ENCODE measurements around the gene NIPA2.

The NIPA2 gene

DNA sequence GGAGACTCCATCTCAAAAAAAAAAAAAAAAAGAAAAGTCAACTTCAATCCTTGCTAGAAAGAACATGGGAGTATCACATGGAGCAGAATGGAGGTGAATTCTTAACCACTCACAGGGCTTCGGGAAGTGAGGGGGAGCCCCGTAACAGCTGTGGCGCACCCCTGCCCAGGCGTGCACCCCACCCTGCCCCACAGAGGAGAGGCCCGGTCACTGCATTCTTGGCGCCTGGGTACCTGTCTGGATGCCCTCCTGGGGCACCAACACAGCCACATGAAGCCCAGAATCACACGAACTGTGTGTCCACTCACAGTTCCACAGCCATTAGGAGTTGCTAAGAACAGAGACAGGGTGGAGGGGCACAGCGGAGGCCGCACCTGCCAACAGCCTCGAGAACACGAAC is 51.8 kb downstream of the NIPA2 start:
- no peak for DNase-seq (ENCODE audit: extremely low spot score)
- POLR2A ChIA-PET, result no interaction called here
- CTCF ChIA-PET, result no interaction called here
- TF ChIP-seq SP1 (IDR thresholded peaks at IDR 0.05) (no peak), NFRKB (IDR thresholded peaks at IDR 0.05) (no peak), ELF4 (IDR thresholded peaks at IDR 0.05) (no peak), ARNT (IDR thresholded peaks at IDR 0.05) (no peak), FOXK2 (IDR thresholded peaks at IDR 0.05) (no peak), BHLHE40 (IDR thresholded peaks at IDR 0.05; ENCODE audit: borderline replicate concordance) (no peak), FOXA1 (IDR thresholded peaks at IDR 0.05) (no peak), SUZ12 (IDR thresholded peaks at IDR 0.05) (no peak), CTBP1 (IDR thresholded peaks at IDR 0.05; ENCODE audit: borderline replicate concordance) (no peak), HDGF (IDR thresholded peaks at IDR 0.05; ENCODE audit: borderline replicate concordance) (no peak), TARDBP (IDR thresholded peaks at IDR 0.05) (no peak), L3MBTL2 (conservative IDR thresholded peaks at IDR 0.05) (no peak), FOXM1 (IDR thresholded peaks at IDR 0.05; ENCODE audit: borderline replicate concordance) (no peak), ZNF384 (IDR thresholded peaks at IDR 0.05) (no peak), LEF1 (IDR thresholded peaks at IDR 0.05; ENCODE audit: borderline replicate concordance) (no peak)
- TF ChIP-seq, protein P1, sequence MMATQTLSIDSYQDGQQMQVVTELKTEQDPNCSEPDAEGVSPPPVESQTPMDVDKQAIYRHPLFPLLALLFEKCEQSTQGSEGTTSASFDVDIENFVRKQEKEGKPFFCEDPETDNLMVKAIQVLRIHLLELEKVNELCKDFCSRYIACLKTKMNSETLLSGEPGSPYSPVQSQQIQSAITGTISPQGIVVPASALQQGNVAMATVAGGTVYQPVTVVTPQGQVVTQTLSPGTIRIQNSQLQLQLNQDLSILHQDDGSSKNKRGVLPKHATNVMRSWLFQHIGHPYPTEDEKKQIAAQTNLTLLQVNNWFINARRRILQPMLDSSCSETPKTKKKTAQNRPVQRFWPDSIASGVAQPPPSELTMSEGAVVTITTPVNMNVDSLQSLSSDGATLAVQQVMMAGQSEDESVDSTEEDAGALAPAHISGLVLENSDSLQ (IDR thresholded peaks at IDR 0.05), result no peak

DNA sequence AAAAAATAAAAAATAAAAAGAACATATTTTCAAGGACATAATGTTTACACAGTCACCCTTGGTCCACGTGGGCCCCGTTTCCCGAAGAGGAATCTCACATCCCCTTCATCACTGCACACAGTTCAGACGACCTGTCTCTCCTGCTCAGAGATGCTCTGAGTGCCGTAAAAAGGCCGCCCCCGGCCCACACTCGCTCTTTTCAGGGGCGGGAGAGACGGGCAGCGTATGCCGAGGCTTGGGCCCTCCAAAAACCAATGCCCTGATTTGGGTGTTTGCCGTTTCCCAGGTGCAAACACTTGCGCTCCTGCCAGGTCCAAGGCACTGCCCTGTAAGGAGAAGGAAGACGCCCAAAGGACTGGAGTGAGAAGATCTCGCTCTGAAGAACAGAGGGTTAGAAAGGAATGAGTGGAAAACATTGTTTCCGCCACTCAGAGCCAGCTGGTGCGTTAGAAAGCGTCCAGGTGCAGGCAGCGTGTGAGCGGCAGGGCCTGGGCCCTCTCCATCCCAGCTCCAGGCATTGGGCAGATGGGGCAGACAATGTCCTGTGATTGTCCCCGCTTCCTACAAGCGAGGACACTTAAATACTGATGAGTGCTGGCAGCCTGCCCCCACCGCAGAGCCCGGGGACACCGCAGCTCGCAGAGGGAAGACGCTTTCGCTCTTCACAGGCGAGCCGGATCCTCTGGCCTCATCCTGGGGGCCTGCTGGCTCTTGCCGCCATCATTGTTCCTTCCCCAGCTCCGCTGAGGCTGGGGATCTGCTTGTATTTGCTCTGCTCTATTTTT is 53.2 kb downstream of the NIPA2 start:
- CTCF ChIA-PET, result no interaction called here
- POLR2A ChIA-PET, result no interaction called here
- TF ChIP-seq FOXA1 (IDR thresholded peaks at IDR 0.05) (no peak), LEF1 (IDR thresholded peaks at IDR 0.05; ENCODE audit: borderline replicate concordance) (no peak), FOXK2 (IDR thresholded peaks at IDR 0.05) (no peak), CTBP1 (IDR thresholded peaks at IDR 0.05; ENCODE audit: borderline replicate concordance) (no peak), HDGF (IDR thresholded peaks at IDR 0.05; ENCODE audit: borderline replicate concordance) (no peak)

DNA sequence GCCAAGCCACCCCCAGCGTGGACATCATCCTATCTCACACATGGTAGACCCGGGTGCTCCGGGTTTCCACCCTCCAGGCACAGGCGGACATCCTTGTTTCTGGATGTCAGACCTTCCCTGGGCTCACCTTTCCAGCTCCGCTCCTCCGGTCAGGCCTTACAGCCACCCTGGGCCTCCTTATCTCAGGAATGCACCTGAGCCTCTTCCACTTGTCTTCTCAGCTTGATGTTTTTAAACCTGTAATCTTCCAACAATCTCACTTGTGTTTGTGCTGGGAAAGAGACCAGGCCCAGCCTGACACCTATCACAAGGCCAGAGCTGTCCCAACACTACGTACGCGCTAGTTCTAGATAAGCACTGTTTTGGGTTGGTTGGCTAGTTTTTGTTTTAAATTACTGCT is 53.9 kb downstream of the NIPA2 start:
- DNase-seq (ENCODE audit: extremely low spot score), result no peak
- TF ChIP-seq FOXM1 (IDR thresholded peaks at IDR 0.05; ENCODE audit: borderline replicate concordance), result no peak
- TF ChIP-seq FOXK2 (IDR thresholded peaks at IDR 0.05), result no peak
- POLR2A ChIA-PET, result no interaction called here
- CTCF ChIA-PET, result interaction anchor here (1.3 kb wide), 1 partner anchor 81 kb away, joined by 3 read pairs; no protein-coding TSS in a partner anchor

More for the DNA sequence above, 53.2 kb downstream of the NIPA2 start:
- DNase-seq (ENCODE audit: extremely low spot score), result no peak

DNA sequence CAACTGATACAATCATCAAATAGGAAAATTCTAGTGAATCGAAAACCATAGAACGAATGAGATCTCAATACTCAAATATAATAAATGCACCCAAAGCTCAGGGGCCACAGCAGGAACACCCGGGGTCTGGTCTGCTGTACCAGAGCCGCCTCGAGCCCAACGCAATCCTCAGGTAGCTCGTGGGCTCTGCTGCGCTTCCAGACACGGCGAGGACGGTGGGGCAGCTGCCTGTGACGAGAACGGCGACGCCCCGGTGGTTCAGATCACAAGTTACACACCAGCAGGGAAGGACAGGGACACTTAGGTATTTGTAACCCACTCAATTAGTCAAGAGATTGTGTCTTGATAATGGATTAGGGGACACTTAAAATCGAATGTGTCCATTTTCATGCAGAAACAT is 54.6 kb downstream of the NIPA2 start:
- no peak for DNase-seq (ENCODE audit: extremely low spot score)
- no peak for TF ChIP-seq SP1 (IDR thresholded peaks at IDR 0.05)
- TF ChIP-seq BHLHE40 (IDR thresholded peaks at IDR 0.05; ENCODE audit: borderline replicate concordance), result no peak
- TF ChIP-seq ZNF384 (IDR thresholded peaks at IDR 0.05), result no peak
- TF ChIP-seq, protein P1 (IDR thresholded peaks at IDR 0.05), result no peak
- TF ChIP-seq SUZ12 (IDR thresholded peaks at IDR 0.05), result no peak
- TF ChIP-seq FOXK2 (IDR thresholded peaks at IDR 0.05), result no peak
- TF ChIP-seq CTBP1 (IDR thresholded peaks at IDR 0.05; ENCODE audit: borderline replicate concordance), result no peak
- TF ChIP-seq FOXA1 (IDR thresholded peaks at IDR 0.05), result no peak
- TF ChIP-seq NFRKB (IDR thresholded peaks at IDR 0.05), result no peak
- TF ChIP-seq ELF4 (IDR thresholded peaks at IDR 0.05), result no peak
- no peak for TF ChIP-seq HDGF (IDR thresholded peaks at IDR 0.05; ENCODE audit: borderline replicate concordance)
- no peak for TF ChIP-seq TARDBP (IDR thresholded peaks at IDR 0.05)
- TF ChIP-seq ARNT (IDR thresholded peaks at IDR 0.05), result no peak
- no peak for TF ChIP-seq LEF1 (IDR thresholded peaks at IDR 0.05; ENCODE audit: borderline replicate concordance)
- no peak for TF ChIP-seq L3MBTL2 (conservative IDR thresholded peaks at IDR 0.05)
- POLR2A ChIA-PET, result no interaction called here
- CTCF ChIA-PET, result interaction anchor here (1.3 kb wide), 1 partner anchor 82 kb away, joined by 3 read pairs; no protein-coding TSS in a partner anchor

DNA sequence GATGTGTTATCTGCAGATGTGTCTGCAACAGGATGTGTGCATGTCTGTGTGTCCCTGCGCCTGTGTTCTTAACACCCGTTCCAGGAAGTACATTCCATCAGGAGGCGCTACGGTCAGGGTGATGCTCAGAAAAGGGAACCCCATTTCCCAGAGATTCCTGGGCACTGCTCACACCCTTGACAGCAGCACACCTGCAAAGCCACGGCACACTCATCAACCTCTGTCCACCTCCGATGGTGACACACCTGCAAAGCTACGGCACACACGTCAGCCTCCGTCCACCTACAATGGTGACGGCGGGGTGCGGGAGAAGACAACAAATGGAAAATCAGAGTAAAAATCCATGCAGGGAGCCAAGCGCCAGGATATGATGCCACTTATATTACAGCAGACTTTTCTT is 55.4 kb downstream of the NIPA2 start:
- no peak for TF ChIP-seq ARNT (IDR thresholded peaks at IDR 0.05)
- TF ChIP-seq SP1 (IDR thresholded peaks at IDR 0.05), result no peak
- TF ChIP-seq ELF4 (IDR thresholded peaks at IDR 0.05), result no peak
- TF ChIP-seq BHLHE40 (IDR thresholded peaks at IDR 0.05; ENCODE audit: borderline replicate concordance), result no peak
- TF ChIP-seq HDGF (IDR thresholded peaks at IDR 0.05; ENCODE audit: borderline replicate concordance), result no peak
- TF ChIP-seq FOXM1 (IDR thresholded peaks at IDR 0.05; ENCODE audit: borderline replicate concordance), result no peak
- no peak for TF ChIP-seq SUZ12 (IDR thresholded peaks at IDR 0.05)
- TF ChIP-seq ZNF384 (IDR thresholded peaks at IDR 0.05), result no peak
- TF ChIP-seq, protein P1 (IDR thresholded peaks at IDR 0.05), result no peak
- no peak for DNase-seq (ENCODE audit: extremely low spot score)
- ChIA-PET POLR2A (no interaction called here), CTCF (interaction anchor here (1.3 kb wide), 1 partner anchor 82 kb away, joined by 3 read pairs; no protein-coding TSS in a partner anchor)

DNA sequence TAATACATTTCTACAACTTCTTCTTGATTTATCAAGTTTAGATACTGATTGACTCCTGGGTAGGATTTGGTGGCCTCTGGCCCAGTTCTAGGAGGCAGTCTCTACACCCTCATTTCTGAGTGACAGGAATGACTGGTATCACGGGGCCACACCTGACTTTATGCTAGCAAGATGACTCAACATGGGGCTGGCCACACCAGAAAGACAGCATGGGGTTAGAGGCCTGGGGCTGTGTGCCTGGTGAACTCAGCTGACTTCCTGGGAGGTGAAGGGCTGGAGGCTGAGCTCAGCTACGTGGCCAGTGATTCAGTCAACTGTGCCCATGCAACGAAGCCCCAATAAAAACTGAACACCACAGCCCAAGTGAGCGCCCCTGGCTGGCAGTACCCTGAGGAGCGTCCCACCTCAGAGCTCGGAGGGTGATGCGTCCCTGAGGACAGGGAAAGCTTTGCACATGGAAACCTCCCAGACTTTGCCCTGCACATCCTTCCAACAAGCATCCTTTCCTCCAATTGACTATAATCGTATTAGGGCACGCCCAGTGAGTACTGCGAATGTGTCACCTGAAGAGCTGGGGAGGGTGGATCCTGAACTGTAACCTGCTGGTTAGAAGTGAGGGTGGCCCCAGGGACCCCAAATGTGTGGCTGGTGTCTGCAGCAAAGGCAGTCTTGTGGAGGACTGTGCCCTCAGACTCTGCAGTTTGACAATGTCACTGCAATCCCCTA is 57.2 kb downstream of the NIPA2 start:
- TF ChIP-seq, protein P1 (IDR thresholded peaks at IDR 0.05), result 0 out of 2 replicates have a peak, but pooled peaks have one; percentile 22
- TF ChIP-seq FOXK2 (IDR thresholded peaks at IDR 0.05) (no peak), ZNF384 (IDR thresholded peaks at IDR 0.05) (no peak), NFRKB (IDR thresholded peaks at IDR 0.05) (no peak), ARNT (IDR thresholded peaks at IDR 0.05) (no peak), FOXA1 (IDR thresholded peaks at IDR 0.05) (no peak), SUZ12 (IDR thresholded peaks at IDR 0.05) (no peak), SP1 (IDR thresholded peaks at IDR 0.05) (no peak)
- ChIA-PET CTCF (interaction anchor here (0.8 kb wide), 1 partner anchor 923 kb away, joined by 3 read pairs; no protein-coding TSS in a partner anchor), POLR2A (no interaction called here)
- no peak for DNase-seq (ENCODE audit: extremely low spot score)
